ENCODE data around the gene TPCN2. TPM values are rescaled to one million over a fixed set of nuclear protein-coding genes. Genes with fewer than 3 reads are reported as not detected.

Gene TPCN2
- total RNA-seq, 6 experiments from 2014 or later: 8.0 to 11.2 (median 9.0) TPM

GRCh38 chr11:69008737-69009440, 39.8 kb upstream of the TPCN2 start:
- Mint-ChIP-seq H3K27ac (peak overlapping the region; percentile 98), H3K9me3 (no peaks in the 10 kb centered on the region), H3K4me3 (peak overlapping the region; percentile 79), H3K36me3 (ENCODE audit: low read depth) (peaks cover 9% of the 10 kb centered on the region; the same call in 1 of the 2 replicates), H3K4me1 (ENCODE audit: low read depth) (peaks cover 47% of the 10 kb centered on the region), H3K27me3 (ENCODE audit: insufficient read depth) (peaks cover 8% of the 10 kb centered on the region)
- peak; percentile 98 for DNase-seq
- no peak for TF ChIP-seq CTCF (IDR thresholded peaks at IDR 0.05)

- Mint-ChIP-seq H3K27ac (peak overlapping the region; percentile 98), H3K9me3 (no peaks in the 10 kb centered on the region), H3K36me3 (ENCODE audit: low read depth) (peaks cover 9% of the 10 kb centered on the region; the same call in 1 of the 2 replicates), H3K4me1 (ENCODE audit: low read depth) (peaks cover 54% of the 10 kb centered on the region), H3K4me3 (peak overlapping the region; percentile 76), H3K27me3 (ENCODE audit: insufficient read depth) (peaks cover 8% of the 10 kb centered on the region)
- TF ChIP-seq CTCF (IDR thresholded peaks at IDR 0.05): no peak
- DNase-seq: no peak
Observed at GRCh38 chr11:69009441-69010211, 39.1 kb upstream of the TPCN2 start.

- peak overlapping the region; percentile 98 for H3K27ac Mint-ChIP-seq
- no peak for TF ChIP-seq CTCF (IDR thresholded peaks at IDR 0.05)
- peaks cover 9% of the 10 kb centered on the region; the same call in 1 of the 2 replicates for H3K36me3 Mint-ChIP-seq (ENCODE audit: low read depth)
- H3K27me3 Mint-ChIP-seq (ENCODE audit: insufficient read depth): peaks cover 8% of the 10 kb centered on the region
- H3K4me1 Mint-ChIP-seq (ENCODE audit: low read depth): peaks cover 54% of the 10 kb centered on the region
- no peaks in the 10 kb centered on the region for H3K9me3 Mint-ChIP-seq
- DNase-seq: no peak
- peak overlapping the region; percentile 76 for H3K4me3 Mint-ChIP-seq
Observed at GRCh38 chr11:69010361-69010891, 38.3 kb upstream of the TPCN2 start.

- Mint-ChIP-seq H3K4me1 (ENCODE audit: low read depth) (peaks cover 54% of the 10 kb centered on the region), H3K9me3 (no peaks in the 10 kb centered on the region), H3K4me3 (peak overlapping the region; percentile 87), H3K36me3 (ENCODE audit: low read depth) (peaks cover 9% of the 10 kb centered on the region; the same call in 1 of the 2 replicates), H3K27ac (peak overlapping the region; percentile 98), H3K27me3 (ENCODE audit: insufficient read depth) (peaks cover 6% of the 10 kb centered on the region)
- no peak for TF ChIP-seq CTCF (IDR thresholded peaks at IDR 0.05)
- DNase-seq: peak; percentile 75
Observed at GRCh38 chr11:69010964-69011623, 37.6 kb upstream of the TPCN2 start.

- Mint-ChIP-seq H3K27ac (peak overlapping the region; percentile 84), H3K4me1 (ENCODE audit: low read depth) (peaks cover 54% of the 10 kb centered on the region), H3K4me3 (peak overlapping the region; percentile 87)
Observed at GRCh38 chr11:69011624-69012091, 37.1 kb upstream of the TPCN2 start.

More at GRCh38 chr11:69011624-69012091, 37.1 kb upstream of the TPCN2 start:
- H3K27me3 Mint-ChIP-seq (ENCODE audit: insufficient read depth): peaks cover 7% of the 10 kb centered on the region
- no peak for TF ChIP-seq CTCF (IDR thresholded peaks at IDR 0.05)
- no peaks in the 10 kb centered on the region for H3K9me3 Mint-ChIP-seq
- peaks cover 9% of the 10 kb centered on the region; the same call in 1 of the 2 replicates for H3K36me3 Mint-ChIP-seq (ENCODE audit: low read depth)
- DNase-seq: no peak

Data from HFFc6 (cell line).